ENCODE data around the gene HIC1.

Gene HIC1

DNA sequence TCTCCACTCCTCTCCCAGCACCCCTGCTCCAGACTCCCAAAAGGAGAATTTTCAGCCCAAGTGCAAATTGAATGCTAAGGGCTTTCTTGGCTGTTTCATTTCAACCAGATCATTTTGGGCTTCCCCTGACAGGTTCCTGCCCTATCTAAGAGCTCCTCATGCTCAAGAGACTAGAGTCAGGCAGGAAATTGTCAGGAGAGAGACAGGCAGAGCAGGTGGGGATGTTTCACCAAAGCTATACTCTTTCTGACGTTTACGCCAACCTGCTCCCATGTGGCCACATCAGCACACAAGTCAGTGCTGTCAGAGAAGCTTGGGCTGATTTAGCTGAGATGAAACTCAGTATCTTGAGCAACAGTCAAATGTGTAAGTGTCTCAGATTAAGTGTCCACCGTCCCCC is 31.4 kb downstream of the HIC1 start:
- DNase-seq, result no peak
- no peak overlapping the region for H2BK5ac ChIP-seq (ENCODE audit: low read depth, low read length, poor library complexity, severe bottlenecking)
- H4K8ac ChIP-seq (ENCODE audit: low read length), result no peak overlapping the region
- H3K79me1 ChIP-seq (replicated peaks; ENCODE audit: low read length, poor library complexity, severe bottlenecking), result peaks cover 26% of the 10 kb centered on the region
- H2BK12ac ChIP-seq (ENCODE audit: low read length in 2 of 2), result peak overlapping the region; percentile 26 to 61
- no peak overlapping the region for H2AK5ac ChIP-seq (ENCODE audit: low read length, severe bottlenecking)
- H3K14ac ChIP-seq (ENCODE audit: low read length in 2 of 2), result no peak overlapping the region
- peak overlapping the region; percentile 68 for H2BK15ac ChIP-seq (ENCODE audit: low read depth, poor library complexity, severe bottlenecking)
- H3K23ac ChIP-seq (ENCODE audit: low read length in 2 of 2), result no peak overlapping the region
- no peak overlapping the region for H3K27ac ChIP-seq (ENCODE audit: low read length, poor library complexity, severe bottlenecking)
- H2BK120ac ChIP-seq (ENCODE audit: low read depth, low read length), result no peak overlapping the region
- no peaks in the 10 kb centered on the region for H3K9me3 ChIP-seq (ENCODE audit: control insufficient read depth, low read length)
- peak overlapping the region; percentile 13 to 23 for H3K18ac ChIP-seq (ENCODE audit: low read depth in 1 of 2, low read length in 2 of 2)
- H3K36me3 ChIP-seq (ENCODE audit: control insufficient read depth in 1 of 2, insufficient read depth in 2 of 2, low read depth in 1 of 2, low read length in 2 of 2), result peaks cover 14 to 24% of the 10 kb centered on the region in 2 experiments
- H4K91ac ChIP-seq (ENCODE audit: low read length), result peak overlapping the region; percentile 6
- H3K4ac ChIP-seq (ENCODE audit: low read depth in 1 of 2, low read length in 2 of 2), result peak overlapping the region; percentile 45 to 52
- no peak overlapping the region for H3K4me2 ChIP-seq (ENCODE audit: low read length, poor library complexity, severe bottlenecking)
- H3K27me3 ChIP-seq (ENCODE audit: control insufficient read depth in 1 of 2, insufficient read depth in 1 of 2, low read length in 2 of 2), result no peaks in the 10 kb centered on the region
- peaks cover 57% of the 10 kb centered on the region for H3K4me1 ChIP-seq (ENCODE audit: control insufficient read depth, insufficient read depth, low read depth, low read length)
- H2AFZ ChIP-seq (ENCODE audit: low read depth, low read length), result no peak overlapping the region
- H3K9ac ChIP-seq (ENCODE audit: low read length), result peak overlapping the region; percentile 52
- 81% methylated on average over 3 of the region's 3 CpGs for WGBS
- H3K4me3 ChIP-seq (ENCODE audit: insufficient read depth in 1 of 2, low read depth in 1 of 2, low read length in 2 of 2), result no peak overlapping the region

DNA sequence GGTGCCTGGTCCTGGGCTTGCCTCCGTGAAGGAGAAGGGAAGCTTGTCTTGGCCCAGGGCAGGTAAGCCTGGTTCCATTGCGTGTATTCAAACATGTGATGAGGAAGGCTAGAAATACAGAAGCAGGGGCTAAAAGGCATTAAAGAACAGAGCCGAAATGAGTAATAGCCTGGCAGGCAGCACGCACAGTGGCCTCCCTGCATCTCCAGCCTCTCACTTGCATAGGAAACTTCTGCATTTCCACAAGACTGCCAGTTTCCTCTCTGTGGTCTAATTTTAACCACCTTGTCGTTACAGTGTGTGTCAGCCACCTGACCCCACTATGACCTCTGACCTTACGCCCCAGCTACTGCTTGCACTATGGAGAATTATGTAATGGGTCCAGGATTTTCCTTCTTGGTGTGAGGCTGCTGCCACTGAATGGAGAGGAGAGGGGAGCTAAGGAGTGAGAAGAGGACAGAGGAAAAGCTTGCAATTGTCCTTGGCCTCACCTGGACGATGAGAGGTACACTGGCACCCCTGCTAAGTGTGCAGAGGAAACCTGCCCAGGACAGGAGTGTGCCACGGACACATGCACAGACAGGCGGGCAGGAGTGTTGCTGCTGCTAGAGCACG is 32.8 kb downstream of the HIC1 start:
- Histone ChIP-seq H3K14ac (ENCODE audit: low read length in 2 of 2) (peak overlapping the region in 1 of 2 experiments; percentile 72), H3K9me3 (ENCODE audit: control insufficient read depth, low read length) (no peaks in the 10 kb centered on the region), H2BK5ac (ENCODE audit: low read depth, low read length, poor library complexity, severe bottlenecking) (no peak overlapping the region), H3K4ac (ENCODE audit: low read depth in 1 of 2, low read length in 2 of 2) (peak overlapping the region in 1 of 2 experiments; percentile 0), H2BK12ac (ENCODE audit: low read length in 2 of 2) (peak overlapping the region; percentile 55 to 83), H3K4me1 (ENCODE audit: control insufficient read depth, insufficient read depth, low read depth, low read length) (peaks cover 48% of the 10 kb centered on the region), H3K27ac (ENCODE audit: low read length, poor library complexity, severe bottlenecking) (no peak overlapping the region), H3K4me2 (ENCODE audit: low read length, poor library complexity, severe bottlenecking) (no peak overlapping the region), H2AK5ac (ENCODE audit: low read length, severe bottlenecking) (no peak overlapping the region), H3K36me3 (ENCODE audit: control insufficient read depth in 1 of 2, insufficient read depth in 2 of 2, low read depth in 1 of 2, low read length in 2 of 2) (peaks cover 15 to 17% of the 10 kb centered on the region in 2 experiments), H3K4me3 (ENCODE audit: insufficient read depth in 1 of 2, low read depth in 1 of 2, low read length in 2 of 2) (no peak overlapping the region), H4K8ac (ENCODE audit: low read length) (peak overlapping the region; percentile 45), H4K91ac (ENCODE audit: low read length) (peak overlapping the region; percentile 64), H2AFZ (ENCODE audit: low read depth, low read length) (no peak overlapping the region), H3K27me3 (ENCODE audit: control insufficient read depth in 1 of 2, insufficient read depth in 1 of 2, low read length in 2 of 2) (no peaks in the 10 kb centered on the region), H2BK120ac (ENCODE audit: low read depth, low read length) (no peak overlapping the region), H3K23ac (ENCODE audit: low read length in 2 of 2) (no peak overlapping the region), H3K9ac (ENCODE audit: low read length) (peak overlapping the region; percentile 31), H2BK15ac (ENCODE audit: low read depth, poor library complexity, severe bottlenecking) (no peak overlapping the region), H3K18ac (ENCODE audit: low read depth in 1 of 2, low read length in 2 of 2) (peak overlapping the region; percentile 6 to 77), H3K79me1 (replicated peaks; ENCODE audit: low read length, poor library complexity, severe bottlenecking) (peaks cover 28% of the 10 kb centered on the region)
- peak; percentile 55 for DNase-seq
- 92% methylated on average over 9 of the region's 10 CpGs for WGBS

DNA sequence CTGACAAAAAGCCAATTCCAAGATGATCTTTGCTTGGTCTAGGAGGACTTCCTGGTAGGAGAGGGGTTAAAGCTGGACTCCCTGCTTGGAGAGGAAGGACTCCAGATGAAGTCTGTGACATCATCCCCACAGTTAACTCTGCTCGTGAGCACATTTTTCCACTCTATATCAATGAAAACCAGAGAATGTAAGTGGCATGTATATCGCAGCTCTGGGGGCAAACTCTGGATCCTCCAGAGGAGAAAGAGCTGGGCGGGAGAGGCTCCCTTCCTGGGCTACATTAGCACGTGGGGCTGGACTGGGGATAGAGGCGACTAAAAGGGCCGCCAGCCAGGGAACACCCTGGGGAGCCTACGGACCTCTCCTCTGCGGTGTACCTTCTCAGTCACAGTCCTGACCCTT is 34.1 kb downstream of the HIC1 start:
- H3K79me1 ChIP-seq (replicated peaks; ENCODE audit: low read length, poor library complexity, severe bottlenecking), result peaks cover 31% of the 10 kb centered on the region
- 44% methylated on average over 7 of the region's 8 CpGs for WGBS
- peak overlapping the region; percentile 59 for H4K91ac ChIP-seq (ENCODE audit: low read length)
- no peak overlapping the region for H2AFZ ChIP-seq (ENCODE audit: low read depth, low read length)
- peak overlapping the region; percentile 80 for H4K8ac ChIP-seq (ENCODE audit: low read length)
- peak overlapping the region; percentile 75 for H2BK15ac ChIP-seq (ENCODE audit: low read depth, poor library complexity, severe bottlenecking)
- H3K9ac ChIP-seq (ENCODE audit: low read length), result peak overlapping the region; percentile 91
- H3K4me2 ChIP-seq (ENCODE audit: low read length, poor library complexity, severe bottlenecking), result peak overlapping the region; percentile 70
- H3K4me3 ChIP-seq (ENCODE audit: insufficient read depth in 1 of 2, low read depth in 1 of 2, low read length in 2 of 2), result peak overlapping the region in 1 of 2 experiments; percentile 79
- peak overlapping the region in 1 of 2 experiments; percentile 61 for H2BK12ac ChIP-seq (ENCODE audit: low read length in 2 of 2)
- H2AK5ac ChIP-seq (ENCODE audit: low read length, severe bottlenecking), result peak overlapping the region; percentile 42
- H3K4ac ChIP-seq (ENCODE audit: low read depth in 1 of 2, low read length in 2 of 2), result peak overlapping the region; percentile 54 to 60
- H3K4me1 ChIP-seq (ENCODE audit: control insufficient read depth, insufficient read depth, low read depth, low read length), result peaks cover 43% of the 10 kb centered on the region
- peak overlapping the region; percentile 83 to 93 for H3K18ac ChIP-seq (ENCODE audit: low read depth in 1 of 2, low read length in 2 of 2)
- H3K27me3 ChIP-seq (ENCODE audit: control insufficient read depth in 1 of 2, insufficient read depth in 1 of 2, low read length in 2 of 2), result no peaks in the 10 kb centered on the region
- peaks cover 19 to 22% of the 10 kb centered on the region in 2 experiments for H3K36me3 ChIP-seq (ENCODE audit: control insufficient read depth in 1 of 2, insufficient read depth in 2 of 2, low read depth in 1 of 2, low read length in 2 of 2)
- H3K27ac ChIP-seq (ENCODE audit: low read length, poor library complexity, severe bottlenecking), result peak overlapping the region; percentile 70
- DNase-seq, result peak; percentile 88
- H2BK5ac ChIP-seq (ENCODE audit: low read depth, low read length, poor library complexity, severe bottlenecking), result no peak overlapping the region
- peak overlapping the region in 1 of 2 experiments; percentile 26 for H3K14ac ChIP-seq (ENCODE audit: low read length in 2 of 2)
- H3K9me3 ChIP-seq (ENCODE audit: control insufficient read depth, low read length), result no peaks in the 10 kb centered on the region
- peak overlapping the region in 1 of 2 experiments; percentile 51 for H3K23ac ChIP-seq (ENCODE audit: low read length in 2 of 2)
- H2BK120ac ChIP-seq (ENCODE audit: low read depth, low read length), result peak overlapping the region; percentile 62

DNA sequence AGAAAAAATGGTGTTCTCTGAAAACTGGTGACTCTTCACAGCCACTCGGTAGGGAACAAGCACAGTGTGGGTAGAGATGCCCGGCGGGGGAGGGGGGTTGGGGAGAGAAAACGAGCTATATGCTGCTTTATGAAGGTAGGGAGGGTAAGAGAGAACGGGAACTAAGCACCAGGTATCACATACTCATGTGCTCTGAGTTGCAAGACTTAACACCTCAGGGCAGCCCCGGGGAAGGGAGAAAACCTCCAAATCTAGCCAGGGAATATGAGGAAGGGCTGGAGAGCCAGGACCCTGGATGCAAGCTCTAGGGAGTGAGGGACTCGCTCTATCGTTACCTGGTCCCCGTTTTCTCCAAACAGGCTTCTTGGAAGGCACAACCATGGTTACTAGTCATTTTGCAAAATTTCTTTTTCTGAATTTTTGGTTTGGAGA is 35.3 kb downstream of the HIC1 start:
- peak overlapping the region; percentile 82 for H2AK5ac ChIP-seq (ENCODE audit: low read length, severe bottlenecking)
- no peaks in the 10 kb centered on the region for H3K9me3 ChIP-seq (ENCODE audit: control insufficient read depth, low read length)
- H3K36me3 ChIP-seq (ENCODE audit: control insufficient read depth in 1 of 2, insufficient read depth in 2 of 2, low read depth in 1 of 2, low read length in 2 of 2), result peaks cover 18 to 28% of the 10 kb centered on the region in 2 experiments
- H3K79me1 ChIP-seq (replicated peaks; ENCODE audit: low read length, poor library complexity, severe bottlenecking), result peaks cover 31% of the 10 kb centered on the region
- no peak for DNase-seq
- peak overlapping the region in 1 of 2 experiments; percentile 42 for H3K23ac ChIP-seq (ENCODE audit: low read length in 2 of 2)
- H3K9ac ChIP-seq (ENCODE audit: low read length), result peak overlapping the region; percentile 91
- H4K91ac ChIP-seq (ENCODE audit: low read length), result peak overlapping the region; percentile 19
- no peak overlapping the region for H2BK120ac ChIP-seq (ENCODE audit: low read depth, low read length)
- peak overlapping the region in 1 of 2 experiments; percentile 75 for H3K4ac ChIP-seq (ENCODE audit: low read depth in 1 of 2, low read length in 2 of 2)
- no peak overlapping the region for H3K27ac ChIP-seq (ENCODE audit: low read length, poor library complexity, severe bottlenecking)
- peak overlapping the region in 1 of 2 experiments; percentile 18 for H3K14ac ChIP-seq (ENCODE audit: low read length in 2 of 2)
- peak overlapping the region; percentile 73 to 85 for H3K18ac ChIP-seq (ENCODE audit: low read depth in 1 of 2, low read length in 2 of 2)
- no peak overlapping the region for H2BK15ac ChIP-seq (ENCODE audit: low read depth, poor library complexity, severe bottlenecking)
- no peaks in the 10 kb centered on the region for H3K27me3 ChIP-seq (ENCODE audit: control insufficient read depth in 1 of 2, insufficient read depth in 1 of 2, low read length in 2 of 2)
- H3K4me3 ChIP-seq (ENCODE audit: insufficient read depth in 1 of 2, low read depth in 1 of 2, low read length in 2 of 2), result peak overlapping the region in 1 of 2 experiments; percentile 79
- no peak overlapping the region for H2BK5ac ChIP-seq (ENCODE audit: low read depth, low read length, poor library complexity, severe bottlenecking)
- no peak overlapping the region for H2BK12ac ChIP-seq (ENCODE audit: low read length in 2 of 2)
- no peak overlapping the region for H2AFZ ChIP-seq (ENCODE audit: low read depth, low read length)
- H3K4me2 ChIP-seq (ENCODE audit: low read length, poor library complexity, severe bottlenecking), result no peak overlapping the region
- H4K8ac ChIP-seq (ENCODE audit: low read length), result peak overlapping the region; percentile 10
- WGBS, result 85% methylated on average over 8 of the region's 9 CpGs
- peaks cover 35% of the 10 kb centered on the region for H3K4me1 ChIP-seq (ENCODE audit: control insufficient read depth, insufficient read depth, low read depth, low read length)

Data from mesenchymal stem cell (in vitro differentiated cells and primary cell).